Left lobe of liver (tissue), 2 donors: ENCODE results near the gene AVPR1A. TPM values are rescaled to one million over a fixed set of nuclear protein-coding genes. Genes with fewer than 3 reads are reported as not detected.
"Not testable (repeated sequence)": the region's sequence is repeated elsewhere in the genome, so short reads cannot be mapped to it uniquely, and the experiment has no call there.

ENCODE experiments used
- ATAC-seq: fragments of 200-7000 bp; cut with Tn5 transposase; one replicate; pipeline ENCODE4 v1.9.1; 2020; ENCODE audit warnings: mild to moderate bottlenecking, moderate library complexity
- DNase-seq: peaks from one replicate; pipeline ENCODE4 v3.0.0-alpha.2; 2020; ENCODE audit warnings: low spot score
- total RNA-seq: library from RNA; stranded (reverse); gene quantifications from one replicate; pipeline ENCODE4 v1.2.1, GENCODE V29; 2021
- donor health status: DM: no; HTN: no; CAD: no; lungs with moderate emphysema.
- donor health status: DM: no; HTN: yes; CAD: no.

Gene AVPR1A
- total RNA-seq, result 14.6 TPM

DNA sequence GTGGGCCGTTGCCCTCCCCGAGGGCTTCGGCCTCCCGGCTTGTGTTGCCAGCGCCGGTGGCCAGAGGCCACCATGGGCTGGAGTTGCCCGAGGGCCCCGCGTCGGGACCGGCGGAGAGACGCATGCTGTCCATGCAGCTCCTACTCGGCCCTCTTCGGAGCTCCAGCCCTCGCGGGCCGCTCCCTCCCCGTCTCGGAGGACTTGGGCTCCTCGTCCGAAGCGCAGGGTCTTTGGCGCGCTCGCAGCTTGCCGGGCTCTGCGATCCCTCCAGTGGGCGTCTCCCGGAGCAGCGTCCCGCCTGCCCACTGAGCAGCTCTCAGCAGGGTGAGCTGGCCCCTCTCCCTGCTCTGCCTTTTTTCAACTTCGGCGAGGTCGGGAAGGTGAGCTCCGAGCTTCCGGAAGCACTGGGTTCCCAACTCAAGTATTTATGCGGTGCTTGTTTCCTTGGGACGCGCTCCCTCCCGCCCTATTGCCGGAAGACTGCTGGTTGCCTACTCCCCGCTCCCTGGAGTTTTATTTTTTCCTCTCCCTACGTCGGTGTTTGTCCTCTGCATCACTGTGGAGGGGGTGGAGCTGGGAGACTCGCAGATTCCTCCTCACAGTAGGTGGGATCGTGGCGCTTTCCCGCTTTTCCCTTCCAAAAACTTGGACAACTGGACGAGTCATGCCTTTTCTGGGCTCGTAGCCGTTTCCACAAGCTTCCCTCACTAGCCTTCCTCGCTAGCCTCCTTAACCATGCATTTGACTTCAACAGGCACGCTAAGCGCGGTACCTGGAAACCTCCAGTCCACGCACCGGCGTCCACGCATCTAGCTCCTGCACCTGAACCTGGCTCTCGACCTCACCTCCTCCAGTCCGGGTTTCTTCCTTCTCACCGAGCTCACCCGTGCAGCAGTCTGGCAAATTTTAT lies at the start of gene AVPR1A:
Gene AVPR1A, minus strand, starts transcription at position 489 of the 910 bp plus-strand sequence. Its CDS starts 365 bp downstream, at position 124.
- DNase-seq (peak; percentile 67), ATAC-seq (peak; percentile 56)

GRCh38 chr12:63196168-63196567 lies 45.2 kb upstream of the AVPR1A start:
- ATAC-seq, result no peak
- DNase-seq, result no peak

DNA sequence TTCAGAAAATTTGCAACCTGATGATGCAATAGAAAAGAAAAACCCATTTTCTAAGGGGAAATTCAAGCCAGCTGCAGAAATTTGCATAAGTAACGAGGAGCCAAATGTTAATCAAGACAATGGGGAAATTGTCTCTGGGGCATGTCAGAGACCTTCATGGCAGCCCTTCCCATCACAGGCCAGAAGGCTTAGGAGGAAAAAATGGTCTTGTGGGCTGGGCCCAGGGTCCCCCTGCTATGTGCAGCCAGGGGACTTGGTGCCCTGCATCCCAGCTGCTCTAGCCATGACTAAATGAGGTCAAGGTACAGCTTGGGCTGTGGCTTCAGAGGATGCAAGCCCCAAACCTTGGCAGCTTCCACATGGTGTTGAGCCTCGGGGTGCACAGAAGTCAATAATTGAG lies 28.2 kb upstream of the AVPR1A start:
- ATAC-seq, result no peak
- DNase-seq, result no peak

DNA sequence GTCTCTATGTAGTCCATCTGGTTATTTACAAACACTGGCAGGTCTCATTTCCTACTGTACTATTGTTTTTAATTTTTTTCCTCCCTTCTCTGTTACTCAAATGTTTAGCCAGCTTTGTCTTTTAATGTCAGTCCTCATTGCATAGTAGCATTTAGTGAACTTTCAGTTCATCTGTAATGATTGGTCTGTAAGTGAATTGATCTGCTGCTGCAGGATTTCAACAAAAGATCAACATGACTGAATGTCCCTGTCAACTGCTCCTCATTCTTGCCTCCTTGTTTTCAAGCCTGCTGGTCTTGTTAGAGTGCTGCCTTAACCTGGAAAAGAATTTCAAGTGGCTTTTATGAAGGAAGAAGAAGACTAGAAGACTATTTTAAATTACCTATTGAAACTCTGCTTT lies 19.3 kb upstream of the AVPR1A start:
- DNase-seq (no peak), ATAC-seq (peak; percentile 64)

GRCh38 chr12:63167741-63168140 lies 16.7 kb upstream of the AVPR1A start:
- not testable (repeated sequence) for DNase-seq, ATAC-seq

DNA sequence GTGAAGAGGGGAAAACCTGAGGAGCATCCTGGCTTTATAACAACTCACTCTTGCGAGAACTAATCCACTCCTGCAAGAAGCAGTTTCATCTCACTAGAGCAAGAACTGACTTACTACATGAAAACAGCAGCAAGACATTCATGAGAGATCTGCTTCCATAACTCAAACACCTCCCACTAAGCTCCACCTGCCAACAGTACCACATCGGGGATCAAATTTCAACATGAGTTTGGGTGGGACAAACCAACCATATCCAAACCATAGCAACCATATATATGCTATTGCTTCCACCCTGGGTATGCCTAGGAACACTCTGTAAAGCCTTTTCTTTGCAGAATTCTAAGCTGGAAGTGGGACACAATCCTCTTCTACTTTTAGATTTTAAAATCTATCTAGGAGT lies 13.9 kb upstream of the AVPR1A start:
- DNase-seq, result no peak
- ATAC-seq, result no peak

GRCh38 chr12:63163541-63163940 lies 12.5 kb upstream of the AVPR1A start:
- no peak for DNase-seq
- no peak for ATAC-seq

DNA sequence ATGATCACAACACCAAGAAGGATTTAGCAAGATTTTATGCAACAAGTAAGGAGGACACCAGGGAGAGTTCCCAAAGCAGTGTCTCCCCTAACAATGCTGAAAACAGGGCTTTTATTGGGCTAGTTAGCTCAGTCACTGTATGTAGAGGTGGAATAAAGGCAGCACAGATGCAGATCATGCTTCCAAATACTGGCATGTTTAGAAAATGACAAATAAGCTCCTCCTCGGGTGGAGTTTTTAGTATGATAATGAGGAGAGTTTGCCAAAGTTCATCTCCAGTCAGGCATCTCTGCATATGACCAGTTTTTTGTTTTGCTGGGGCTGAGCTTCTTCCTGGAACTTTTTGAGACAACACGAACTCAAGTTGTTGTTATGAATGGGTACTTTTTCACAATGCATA lies 4.4 kb upstream of the AVPR1A start:
- no peak for ATAC-seq

DNA sequence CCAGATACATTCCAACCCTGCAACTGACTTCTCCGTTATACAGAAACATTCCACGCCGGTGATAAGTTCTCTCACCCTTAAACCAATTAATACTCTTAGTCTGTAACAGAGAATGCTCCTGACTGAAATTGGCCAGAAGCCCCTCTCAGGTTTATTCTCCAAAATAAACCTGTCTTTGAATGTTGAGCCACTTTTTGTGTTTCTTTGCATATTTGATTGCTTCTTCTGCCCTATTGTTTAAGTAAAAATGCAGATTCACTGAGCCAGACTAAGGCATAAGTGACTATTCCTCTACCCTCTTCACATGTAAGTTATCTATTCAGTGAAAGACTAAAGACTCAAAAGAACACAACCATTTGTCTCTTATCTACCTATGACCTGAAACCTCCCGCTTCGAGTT lies 3.6 kb upstream of the AVPR1A start:
- ATAC-seq, result no peak
- no peak for DNase-seq

More for the DNA sequence above, 4.4 kb upstream of the AVPR1A start:
- DNase-seq, result no peak

- no peak for DNase-seq
- ATAC-seq, result peak; percentile 4
Observed at GRCh38 chr12:63152321-63152700, 1.3 kb upstream of the AVPR1A start.

DNA sequence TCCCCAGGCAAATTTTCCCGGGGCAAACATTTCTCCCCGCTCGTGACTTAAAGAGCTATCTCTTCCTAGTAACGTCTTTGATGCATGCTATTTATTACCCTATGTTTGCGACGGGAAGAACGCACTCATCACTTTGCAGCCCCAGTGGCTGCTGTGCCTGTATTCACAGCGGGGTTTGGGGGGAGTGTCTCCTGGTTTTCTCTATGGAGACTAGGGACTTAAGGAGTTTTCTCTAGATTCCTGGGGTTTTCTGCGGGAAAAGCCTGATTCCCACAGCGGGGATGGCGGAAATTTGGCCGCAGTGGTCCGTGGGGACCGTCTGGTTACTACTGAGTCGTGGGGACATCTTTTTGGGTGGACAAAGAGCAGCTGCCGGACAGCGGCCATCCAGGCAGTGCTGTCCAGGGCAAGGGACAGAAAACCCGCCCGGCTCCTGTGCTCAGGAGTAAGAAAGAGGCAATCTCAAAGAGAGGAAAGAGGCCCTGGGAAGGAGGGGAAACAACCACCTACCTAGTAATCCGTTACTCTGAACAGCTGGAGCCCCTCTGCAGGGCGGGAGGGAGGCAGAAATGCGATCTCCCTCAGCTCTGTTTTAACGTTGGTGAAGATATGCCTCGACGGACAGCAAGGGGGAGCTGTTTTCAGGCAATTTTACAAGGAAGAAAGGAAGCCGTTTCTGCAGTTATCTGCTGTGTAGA lies 771 bp upstream of the AVPR1A start:
- peak; percentile 72 for ATAC-seq
- DNase-seq, result peak; percentile 60

DNA sequence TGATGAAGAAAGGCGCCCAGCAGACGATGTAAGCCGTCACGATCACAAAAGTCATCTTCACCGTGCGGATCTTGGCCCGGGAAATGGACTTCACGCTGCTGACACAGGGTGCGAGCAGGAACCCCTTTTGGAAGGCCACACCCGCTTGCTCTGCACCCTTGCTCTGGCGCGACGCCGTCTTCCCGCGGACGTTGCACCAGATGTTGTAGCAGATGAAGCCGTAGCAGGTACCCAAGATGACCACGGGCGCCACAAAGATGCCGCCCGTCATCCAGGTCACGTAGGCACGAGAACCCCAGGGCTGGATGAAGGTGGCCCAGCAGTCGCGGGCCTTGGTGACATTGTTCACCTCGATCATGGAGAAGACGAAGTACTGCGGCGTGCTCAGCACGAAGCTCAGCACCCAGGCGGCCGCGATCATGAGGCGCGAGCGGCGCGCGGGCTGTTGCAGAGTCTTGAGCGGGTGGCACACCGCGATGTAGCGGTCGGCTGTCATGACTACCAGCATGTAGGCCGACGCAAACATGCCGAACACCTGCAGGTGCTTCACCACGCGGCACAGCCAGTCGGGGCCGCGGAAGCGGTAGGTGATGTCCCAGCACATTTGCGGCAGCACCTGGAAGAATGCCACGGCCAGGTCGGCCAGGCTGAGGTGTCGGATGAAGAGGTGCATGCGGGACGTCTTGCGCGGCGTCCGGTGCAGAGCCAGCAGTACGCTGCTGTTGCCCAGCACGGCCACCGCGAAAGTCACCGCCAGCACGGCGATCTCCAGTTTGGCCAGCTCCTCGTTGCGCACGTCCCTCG lies 890 bp downstream of the AVPR1A start:
- ATAC-seq (peak; percentile 48), DNase-seq (peak; percentile 51)

DNA sequence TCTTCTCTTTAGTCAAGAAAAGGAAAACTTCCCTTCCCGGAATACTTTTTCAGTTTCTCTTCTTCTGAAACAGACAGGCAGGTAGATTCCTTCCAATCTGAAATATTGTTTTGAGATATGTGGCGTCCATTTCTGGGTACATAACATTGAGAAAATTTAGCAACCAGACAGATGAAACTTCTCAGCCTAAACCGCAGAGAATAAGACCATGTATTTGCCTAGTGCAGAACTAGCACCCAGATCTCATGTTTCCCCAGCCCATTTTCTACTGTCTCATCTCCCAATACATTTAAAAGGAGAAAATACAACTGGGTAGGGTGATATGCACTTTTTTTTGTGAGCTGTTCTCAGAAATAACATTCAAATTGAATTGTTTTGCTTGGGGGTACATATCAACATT lies 6.4 kb downstream of the AVPR1A start:
- ATAC-seq, result no peak
- DNase-seq, result no peak

DNA sequence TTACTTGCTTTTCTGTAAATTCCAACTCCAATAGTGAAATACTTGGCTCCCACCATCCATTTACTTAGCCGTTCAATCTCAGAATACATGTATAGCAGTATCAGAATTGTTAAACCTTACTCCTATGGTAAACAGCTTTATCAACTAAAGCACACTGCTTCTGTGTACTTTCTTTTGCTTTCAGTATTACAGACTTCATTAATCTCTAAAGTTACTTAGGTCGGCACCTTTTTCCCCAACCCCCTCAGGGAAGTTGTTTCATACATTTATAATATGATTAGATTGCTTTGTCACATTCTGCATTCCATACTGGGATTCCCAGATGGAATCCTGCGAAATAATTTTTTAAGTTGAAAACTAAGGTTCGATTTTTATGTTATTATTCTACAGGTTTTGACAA lies 12.5 kb downstream of the AVPR1A start:
- DNase-seq, result no peak
- no peak for ATAC-seq

- DNase-seq, result no peak
- peak; percentile 69 for ATAC-seq
Observed at GRCh38 chr12:63133981-63134380, 17.0 kb downstream of the AVPR1A start.

DNA sequence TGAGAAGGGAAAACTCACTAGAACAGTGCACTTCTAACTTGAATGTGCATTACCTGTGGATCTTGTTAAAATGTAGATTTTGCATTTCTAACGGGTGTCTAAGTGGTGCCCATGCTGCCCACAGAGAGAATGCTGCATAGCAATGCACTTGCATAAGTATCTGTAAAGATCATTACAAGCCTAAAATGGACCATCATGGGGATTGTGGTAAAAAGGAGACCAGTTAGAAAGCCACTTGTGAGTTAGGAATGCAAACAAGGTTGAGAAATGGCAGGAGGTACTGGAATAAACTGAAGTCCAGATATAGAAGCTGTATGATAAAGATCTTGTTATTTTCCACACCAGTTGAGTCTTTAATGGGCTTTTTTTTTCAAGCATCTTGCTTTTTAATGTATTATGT lies 18.8 kb downstream of the AVPR1A start:
- no peak for ATAC-seq
- DNase-seq, result no peak

DNA sequence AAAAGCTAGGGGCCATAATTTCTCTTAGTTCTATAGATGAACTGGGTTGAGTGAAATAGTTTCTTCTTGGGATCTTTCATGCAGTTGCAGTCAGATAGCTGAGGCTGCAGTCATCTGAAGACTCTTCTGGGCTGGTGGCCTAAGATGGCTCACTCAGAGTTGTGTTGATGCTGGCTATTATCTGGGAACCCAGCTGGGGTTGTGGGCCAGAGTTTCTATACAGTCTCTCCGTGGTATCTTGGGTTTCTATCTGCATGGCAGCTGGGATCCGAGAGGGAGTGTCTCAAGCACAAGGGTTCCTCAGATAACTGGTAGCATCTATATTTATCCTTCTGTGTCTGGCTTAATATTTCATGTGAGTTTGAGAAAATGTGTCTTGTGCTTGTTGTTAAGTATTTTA lies 21.1 kb downstream of the AVPR1A start:
- no peak for DNase-seq
- no peak for ATAC-seq

DNA sequence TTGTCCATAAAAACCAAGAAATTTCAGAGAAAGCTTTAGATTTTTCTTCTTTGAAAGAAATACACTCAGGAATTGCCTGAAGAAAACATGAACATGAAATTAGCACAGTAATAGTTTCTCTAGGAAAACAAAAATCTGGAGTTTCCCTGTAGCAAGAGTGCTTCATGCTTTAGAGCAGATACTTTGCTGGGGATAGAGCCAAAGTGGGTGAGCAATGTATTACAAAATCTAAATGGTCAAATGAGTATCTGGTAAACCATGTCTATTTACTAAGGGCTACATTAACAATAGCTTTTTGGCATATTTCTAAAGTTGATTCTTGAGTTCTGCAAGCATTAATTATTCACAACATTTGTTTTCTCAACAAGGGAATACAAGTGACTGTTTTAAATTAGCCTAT lies 26.2 kb downstream of the AVPR1A start:
- ATAC-seq (no peak), DNase-seq (no peak)

DNA sequence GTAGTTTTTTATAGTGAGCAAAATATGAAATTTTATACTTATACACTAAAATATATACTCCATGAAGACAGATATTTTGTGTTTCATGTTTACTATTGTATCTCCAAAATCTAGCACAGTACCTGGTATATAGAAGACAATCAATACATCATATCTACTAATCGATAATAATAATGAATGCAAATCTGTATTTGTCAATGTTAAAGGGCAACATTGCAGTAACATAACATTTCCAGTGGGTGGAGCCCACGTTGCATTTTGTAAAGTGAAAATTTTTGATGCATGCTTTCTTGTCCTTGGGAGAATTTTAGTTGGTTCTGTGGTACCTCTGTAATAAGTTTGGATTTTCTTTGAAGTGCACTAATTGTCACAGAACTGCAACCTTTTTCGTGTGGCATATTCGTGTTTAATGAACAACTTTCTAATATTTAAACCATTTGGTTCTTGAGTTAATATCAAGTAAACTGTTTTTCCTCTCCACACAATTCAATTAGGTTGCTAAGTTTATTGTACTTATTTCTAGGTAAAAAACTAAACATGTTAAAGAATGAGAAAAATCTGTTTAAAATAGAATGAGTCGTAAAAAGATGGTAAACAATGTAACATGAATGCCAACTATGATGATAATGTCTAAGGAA lies 47.4 kb downstream of the AVPR1A start:
- no peak for DNase-seq
- peak; percentile 77 for ATAC-seq

- ATAC-seq, result no peak
Observed at GRCh38 chr12:63101920-63102319, 49.1 kb downstream of the AVPR1A start.

GRCh38 chr12:63098851-63099250 lies 52.1 kb downstream of the AVPR1A start:
- no peak for DNase-seq

More at GRCh38 chr12:63101920-63102319, 49.1 kb downstream of the AVPR1A start:
- DNase-seq, result no peak

More at GRCh38 chr12:63098851-63099250, 52.1 kb downstream of the AVPR1A start:
- ATAC-seq, result peak; percentile 49
